CD4-positive, CD25-positive, alpha-beta regulatory T cell (primary cell): ENCODE results near the gene ST6GALNAC5. TPM values are rescaled to one million over a fixed set of nuclear protein-coding genes. Genes with fewer than 3 reads are reported as not detected.

Experiments
- ATAC-seq, 2 donors: fragments of 150-1000 bp; cut with Tn5 transposase; one replicate each; pipeline ENCODE4 v1.10.0; 2021; ENCODE audit warnings: low read depth in 2 of 2, moderate number of reproducible peaks in 2 of 2, moderate library complexity in 1 of 2
- DNase-seq, 3 donors: peaks; one replicate each; pipeline versions ENCODE4 v3.0.0 to v3.0.0-alpha.2; 2012 to 2022; ENCODE audit warnings: mixed read lengths in 1 of 3
- H3K27ac ChIP-seq: one replicate; pipeline ENCODE4 v1.7.0; 2013; ENCODE audit warnings: mild to moderate bottlenecking, low read length; ENCODE audit not compliant: insufficient read depth, poor library complexity, severe bottlenecking
- H3K27me3 ChIP-seq: one replicate; pipeline ENCODE4 v1.7.0; 2013; ENCODE audit warnings: low read length; ENCODE audit not compliant: control insufficient read depth, insufficient read depth
- H3K36me3 ChIP-seq: one replicate; pipeline ENCODE4 v1.7.0; 2013; ENCODE audit warnings: mild to moderate bottlenecking, low read length, moderate library complexity; ENCODE audit not compliant: control insufficient read depth, insufficient read depth
- H3K4me1 ChIP-seq: 2 replicates; pipeline ENCODE4 v1.7.0; 2013; ENCODE audit warnings: mild to moderate bottlenecking, low read length; ENCODE audit not compliant: insufficient read depth, control insufficient read depth, poor library complexity, severe bottlenecking
- H3K4me3 ChIP-seq: one replicate; pipeline ENCODE4 v1.7.0; 2013; ENCODE audit warnings: low read depth, mild to moderate bottlenecking, low read length, moderate library complexity
- H3K9me3 ChIP-seq, 2 experiments: 1 replicate in 1 of 2; 2 replicates in 1 of 2; pipeline ENCODE4 v1.7.0; 2013; ENCODE audit warnings: low read length in 2 of 2, mild to moderate bottlenecking in 1 of 2, moderate library complexity in 1 of 2; ENCODE audit not compliant: control insufficient read depth in 2 of 2
- H3K27ac Mint-ChIP-seq, 3 donors: one replicate each; pipeline ENCODE4 v1.8.0; 2020 to 2022; ENCODE audit warnings: mild to moderate bottlenecking in 3 of 3, mixed read lengths in 3 of 3, moderate library complexity in 2 of 3
- H3K27me3 Mint-ChIP-seq: one replicate; pipeline ENCODE4 v1.8.0; 2022; ENCODE audit warnings: mild to moderate bottlenecking, mixed read lengths
- H3K36me3 Mint-ChIP-seq: one replicate; pipeline ENCODE4 v1.8.0; 2020; ENCODE audit warnings: mixed read lengths
- H3K4me1 Mint-ChIP-seq, 4 donors: one replicate each; pipeline ENCODE4 v1.8.0; 2020 to 2022; ENCODE audit warnings: mixed read lengths in 4 of 4, mild to moderate bottlenecking in 1 of 4
- H3K4me3 Mint-ChIP-seq, 4 donors: one replicate each; pipeline ENCODE4 v1.8.0; 2020 to 2022; ENCODE audit warnings: mild to moderate bottlenecking in 4 of 4, mixed read lengths in 4 of 4, moderate library complexity in 3 of 4
- H3K9me3 Mint-ChIP-seq, 7 donors: one replicate each; pipeline ENCODE4 v1.8.0; 2020 to 2022; ENCODE audit warnings: mixed read lengths in 7 of 7, mild to moderate bottlenecking in 3 of 7, moderate library complexity in 2 of 7
- polyA plus RNA-seq, 4 donors: library from polyadenylated mRNA; unstranded; fragments of 300-500 nt; fragmentation: Illumina TruSeq; gene quantifications; one replicate each; pipeline ENCODE4 v1.2.3, GENCODE V29; 2021
- total RNA-seq: library from RNA; stranded (reverse); gene quantifications from one replicate; pipeline ENCODE4 v1.2.3, GENCODE V29; 2022

ST6GALNAC5 gene
- total and polyA plus RNA-seq, 5 donors from 2014 or later, result 0.30 TPM; not detected in 4

GRCh38 chr1:76993036-76993435 is 125.8 kb downstream of the ST6GALNAC5 start:
- Mint-ChIP-seq H3K4me3 (no peak overlapping the region), H3K27me3 (no peaks in the 10 kb centered on the region), H3K36me3 (no peaks in the 10 kb centered on the region), H3K27ac (no peak overlapping the region), H3K4me1 (no peaks in the 10 kb centered on the region), H3K9me3 (peaks cover 0 to 4% (median 2%) of the 10 kb centered on the region in 7 donors)
- H3K36me3 ChIP-seq, result no peaks in the 10 kb centered on the region
- no peak overlapping the region for H3K27ac ChIP-seq
- no peaks in the 10 kb centered on the region for H3K9me3 ChIP-seq
- no peaks in the 10 kb centered on the region for H3K4me1 ChIP-seq
- H3K27me3 ChIP-seq, result no peaks in the 10 kb centered on the region
- ATAC-seq (no peak), DNase-seq (no peak)
- H3K4me3 ChIP-seq, result no peak overlapping the region

- no peaks in the 10 kb centered on the region for H3K27me3 ChIP-seq
- H3K4me1 ChIP-seq, result no peaks in the 10 kb centered on the region
- H3K4me3 ChIP-seq, result no peak overlapping the region
- Mint-ChIP-seq H3K27ac (no peak overlapping the region), H3K27me3 (peaks cover 4% of the 10 kb centered on the region), H3K4me3 (no peak overlapping the region), H3K9me3 (peaks cover 0 to 4% (median 2%) of the 10 kb centered on the region in 7 donors), H3K36me3 (no peaks in the 10 kb centered on the region), H3K4me1 (no peaks in the 10 kb centered on the region)
- H3K36me3 ChIP-seq, result no peaks in the 10 kb centered on the region
- ATAC-seq (no peak), DNase-seq (no peak)
- no peaks in the 10 kb centered on the region for H3K9me3 ChIP-seq
- no peak overlapping the region for H3K27ac ChIP-seq
Observed at GRCh38 chr1:76998582-76999223, 131.4 kb downstream of the ST6GALNAC5 start.

DNA sequence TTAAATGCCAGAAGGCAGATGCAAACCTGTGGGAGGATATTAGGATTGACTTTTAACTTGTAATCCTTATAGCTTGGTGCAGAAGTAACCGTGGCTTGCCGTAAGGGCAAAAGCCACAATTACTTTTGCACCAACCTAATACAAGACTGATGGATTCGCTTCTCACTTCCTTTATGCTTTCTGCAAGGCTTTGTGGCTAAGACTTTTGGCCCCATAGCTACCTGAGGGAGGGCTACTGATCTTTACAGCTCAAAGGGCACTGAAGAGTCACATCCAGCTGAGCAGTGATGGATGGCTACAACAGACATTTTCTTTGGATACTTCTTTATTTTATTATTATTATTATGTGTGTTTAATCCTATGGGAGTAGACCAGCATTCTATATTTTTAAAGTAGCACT is 140.4 kb downstream of the ST6GALNAC5 start:
- Mint-ChIP-seq H3K4me3 (no peak overlapping the region), H3K27me3 (peaks cover 4% of the 10 kb centered on the region), H3K9me3 (peaks cover 0 to 4% (median 1%) of the 10 kb centered on the region in 7 donors), H3K4me1 (no peaks in the 10 kb centered on the region), H3K36me3 (no peaks in the 10 kb centered on the region), H3K27ac (no peak overlapping the region)
- H3K27ac ChIP-seq, result no peak overlapping the region
- no peaks in the 10 kb centered on the region for H3K9me3 ChIP-seq
- H3K27me3 ChIP-seq, result no peaks in the 10 kb centered on the region
- ATAC-seq (no peak), DNase-seq (no peak)
- no peaks in the 10 kb centered on the region for H3K4me1 ChIP-seq
- H3K4me3 ChIP-seq, result no peak overlapping the region
- H3K36me3 ChIP-seq, result no peaks in the 10 kb centered on the region

GRCh38 chr1:77010937-77011336 is 143.7 kb downstream of the ST6GALNAC5 start:
- Histone ChIP-seq H3K36me3 (no peaks in the 10 kb centered on the region), H3K27ac (no peak overlapping the region), H3K27me3 (no peaks in the 10 kb centered on the region), H3K9me3 (no peaks in the 10 kb centered on the region), H3K4me3 (no peak overlapping the region), H3K4me1 (no peaks in the 10 kb centered on the region)
- Mint-ChIP-seq H3K4me3 (no peak overlapping the region), H3K27ac (no peak overlapping the region), H3K36me3 (no peaks in the 10 kb centered on the region), H3K27me3 (peaks cover 11% of the 10 kb centered on the region), H3K4me1 (no peaks in the 10 kb centered on the region), H3K9me3 (peaks cover 0 to 2% (median 0%) of the 10 kb centered on the region in 7 donors)
- no peak for ATAC-seq
- DNase-seq, result no peak

DNA sequence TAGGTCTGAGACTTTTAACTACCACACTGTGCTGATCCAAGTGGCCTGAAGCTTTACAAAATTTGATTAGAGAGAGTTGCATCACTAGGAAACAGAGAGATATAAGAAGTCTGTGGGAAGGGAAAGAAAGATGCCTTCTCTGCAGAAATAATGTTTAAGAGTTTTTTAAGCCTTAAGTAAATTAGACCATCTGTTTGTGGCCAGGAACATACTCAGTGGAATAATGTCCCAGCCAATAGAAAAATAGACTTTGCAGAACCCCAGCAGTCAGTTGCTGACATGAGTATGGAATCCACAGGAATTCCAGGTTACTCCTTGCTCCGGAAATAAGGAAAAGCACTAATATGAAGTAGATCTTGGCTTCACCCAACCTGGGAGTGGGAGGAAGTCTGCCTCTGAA is 144.8 kb downstream of the ST6GALNAC5 start:
- Histone ChIP-seq H3K27me3 (no peaks in the 10 kb centered on the region), H3K4me1 (no peaks in the 10 kb centered on the region), H3K27ac (no peak overlapping the region), H3K9me3 (no peaks in the 10 kb centered on the region), H3K36me3 (no peaks in the 10 kb centered on the region), H3K4me3 (no peak overlapping the region)
- H3K27ac Mint-ChIP-seq, result no peak overlapping the region
- H3K4me3 Mint-ChIP-seq, result no peak overlapping the region
- H3K36me3 Mint-ChIP-seq, result no peaks in the 10 kb centered on the region
- no peak for DNase-seq
- ATAC-seq, result no peak
- no peaks in the 10 kb centered on the region for H3K4me1 Mint-ChIP-seq
- peaks cover 0 to 1% (median 0%) of the 10 kb centered on the region in 7 donors for H3K9me3 Mint-ChIP-seq
- H3K27me3 Mint-ChIP-seq, result peaks cover 11% of the 10 kb centered on the region

DNA sequence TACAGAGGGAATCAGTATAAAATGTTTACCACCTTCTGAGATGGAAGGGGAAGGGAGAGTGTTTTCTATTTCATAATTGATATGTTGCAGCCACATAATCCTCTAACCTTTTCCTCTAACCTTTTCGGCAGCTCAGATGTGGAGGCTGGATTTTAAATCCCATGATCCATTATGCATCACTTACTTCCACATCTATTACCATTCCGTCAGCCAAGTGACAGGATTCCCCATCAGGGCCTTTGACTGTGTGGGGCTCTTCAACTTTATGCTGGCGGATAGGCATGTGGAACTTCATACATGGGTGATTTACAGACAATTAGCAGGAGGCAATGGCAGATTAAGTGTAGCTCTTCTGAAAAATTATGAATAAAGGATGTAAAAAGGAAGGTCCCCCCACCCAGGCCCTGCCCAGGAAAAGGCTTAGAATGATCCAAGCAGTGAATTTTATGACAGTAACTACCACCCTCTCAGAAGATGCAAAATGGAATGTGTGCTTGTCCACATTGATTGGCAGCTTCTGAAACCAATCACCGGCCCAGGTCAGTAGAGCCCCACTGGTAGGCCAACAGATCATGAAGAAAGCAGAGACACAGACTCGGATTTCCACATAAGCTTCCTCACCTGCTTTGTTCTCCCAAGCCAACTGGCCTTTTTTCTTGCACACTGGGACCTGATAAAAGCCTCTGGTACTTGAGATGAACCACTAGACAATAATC is 147.0 kb downstream of the ST6GALNAC5 start:
- no peak for DNase-seq
- no peaks in the 10 kb centered on the region for H3K36me3 ChIP-seq
- H3K27ac ChIP-seq, result no peak overlapping the region
- no peaks in the 10 kb centered on the region for H3K4me1 Mint-ChIP-seq
- no peak overlapping the region for H3K4me3 Mint-ChIP-seq
- H3K4me1 ChIP-seq, result no peaks in the 10 kb centered on the region
- H3K36me3 Mint-ChIP-seq, result no peaks in the 10 kb centered on the region
- H3K9me3 Mint-ChIP-seq, result peaks cover 0 to 1% (median 0%) of the 10 kb centered on the region in 7 donors
- no peaks in the 10 kb centered on the region for H3K9me3 ChIP-seq
- no peak for ATAC-seq
- peaks cover 11% of the 10 kb centered on the region for H3K27me3 Mint-ChIP-seq
- H3K27me3 ChIP-seq, result peaks cover 2% of the 10 kb centered on the region
- H3K4me3 ChIP-seq, result no peak overlapping the region
- H3K27ac Mint-ChIP-seq, result no peak overlapping the region

GRCh38 chr1:77015748-77016341 is 148.6 kb downstream of the ST6GALNAC5 start:
- no peak for ATAC-seq
- no peak overlapping the region for H3K27ac ChIP-seq
- H3K9me3 Mint-ChIP-seq, result peaks cover 0 to 1% (median 0%) of the 10 kb centered on the region in 7 donors
- no peak overlapping the region for H3K4me3 Mint-ChIP-seq
- H3K4me1 Mint-ChIP-seq, result no peaks in the 10 kb centered on the region
- peaks cover 9% of the 10 kb centered on the region for H3K27me3 Mint-ChIP-seq
- no peaks in the 10 kb centered on the region for H3K36me3 ChIP-seq
- no peak overlapping the region for H3K27ac Mint-ChIP-seq
- H3K4me1 ChIP-seq, result no peaks in the 10 kb centered on the region
- peaks cover 2% of the 10 kb centered on the region for H3K27me3 ChIP-seq
- DNase-seq, result no peak
- H3K36me3 Mint-ChIP-seq, result no peaks in the 10 kb centered on the region
- H3K9me3 ChIP-seq, result no peaks in the 10 kb centered on the region
- H3K4me3 ChIP-seq, result no peak overlapping the region
